DOHH2 (cell line): Measurements from ENCODE around the gene SH3RF2.

Experiments
- EZH2phosphoT487 ChIP-seq: fragments of 200-600 bp; sonication (generic); IDR thresholded peaks from 2 replicates; pipeline ENCODE4 v1.6.1; 2017; ENCODE audit warnings: borderline replicate concordance, mild to moderate bottlenecking, antibody characterized with exemption, low read length, moderate library complexity, mixed read lengths
- TF ChIP-seq, protein P1 (sequence below): fragments of 200-600 bp; sonication (generic); IDR thresholded peaks from one replicate; pipeline ENCODE4 v1.5.1; 2014; ENCODE audit warnings: antibody characterized with exemption, mild to moderate bottlenecking, low read depth, low read length; ENCODE audit not compliant: poor library complexity, severe bottlenecking

DNA sequence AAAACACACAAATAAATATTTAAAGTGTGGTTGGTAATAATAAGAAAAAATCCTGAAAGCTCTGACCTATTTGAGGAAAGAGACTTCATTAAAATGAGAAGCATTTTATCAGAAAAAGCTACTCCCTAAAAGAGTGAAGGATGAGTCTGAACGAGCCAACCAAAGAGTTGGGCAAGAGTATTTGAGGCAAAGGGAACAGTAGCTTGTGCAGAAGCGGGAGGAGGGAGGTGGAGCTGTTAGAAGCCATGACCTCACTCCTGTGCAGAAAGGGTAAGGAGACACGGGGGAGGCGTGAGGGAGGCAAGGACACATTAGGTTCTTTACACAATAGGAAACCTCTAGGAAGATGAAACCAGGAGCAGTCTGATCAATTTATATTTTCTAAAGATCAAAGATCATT is 29.4 kb downstream of the SH3RF2 start:
- TF ChIP-seq, protein P1, sequence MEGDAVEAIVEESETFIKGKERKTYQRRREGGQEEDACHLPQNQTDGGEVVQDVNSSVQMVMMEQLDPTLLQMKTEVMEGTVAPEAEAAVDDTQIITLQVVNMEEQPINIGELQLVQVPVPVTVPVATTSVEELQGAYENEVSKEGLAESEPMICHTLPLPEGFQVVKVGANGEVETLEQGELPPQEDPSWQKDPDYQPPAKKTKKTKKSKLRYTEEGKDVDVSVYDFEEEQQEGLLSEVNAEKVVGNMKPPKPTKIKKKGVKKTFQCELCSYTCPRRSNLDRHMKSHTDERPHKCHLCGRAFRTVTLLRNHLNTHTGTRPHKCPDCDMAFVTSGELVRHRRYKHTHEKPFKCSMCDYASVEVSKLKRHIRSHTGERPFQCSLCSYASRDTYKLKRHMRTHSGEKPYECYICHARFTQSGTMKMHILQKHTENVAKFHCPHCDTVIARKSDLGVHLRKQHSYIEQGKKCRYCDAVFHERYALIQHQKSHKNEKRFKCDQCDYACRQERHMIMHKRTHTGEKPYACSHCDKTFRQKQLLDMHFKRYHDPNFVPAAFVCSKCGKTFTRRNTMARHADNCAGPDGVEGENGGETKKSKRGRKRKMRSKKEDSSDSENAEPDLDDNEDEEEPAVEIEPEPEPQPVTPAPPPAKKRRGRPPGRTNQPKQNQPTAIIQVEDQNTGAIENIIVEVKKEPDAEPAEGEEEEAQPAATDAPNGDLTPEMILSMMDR: no peak
- TF ChIP-seq EZH2phosphoT487: no peak
